Prostate gland (tissue), 2 donors: ENCODE results near the gene FBXL17. TPM values are rescaled to one million over a fixed set of nuclear protein-coding genes. Genes with fewer than 3 reads are reported as not detected.

ENCODE experiments used
- DNase-seq: peaks from one replicate; pipeline ENCODE4 v3.0.0-alpha.2; 2019; ENCODE audit warnings: low spot score
- H3K27ac ChIP-seq, 2 donors: fragments of 200-600 bp; sonication (generic); 2 replicates each; pipeline ENCODE4 v1.5.1; 2017 to 2019
- H3K27me3 ChIP-seq: fragments of 200-600 bp; sonication (generic); replicated peaks from 2 replicates; pipeline ENCODE4 v1.5.1; 2019; ENCODE audit not compliant: insufficient read depth
- H3K36me3 ChIP-seq, 2 donors: fragments of 200-600 bp; sonication (generic); 1 replicate in 1 of 2; 2 replicates in 1 of 2; pipeline versions ENCODE4 v1.5.1 to v1.8.1; 2017 to 2019
- H3K4me1 ChIP-seq: fragments of 200-600 bp; sonication (generic); replicated peaks from 2 replicates; pipeline ENCODE4 v1.5.1; 2019
- H3K4me3 ChIP-seq, 2 donors: fragments of 200-600 bp; sonication (generic); 2 replicates each; pipeline ENCODE4 v1.5.1; 2017 to 2019
- H3K9me3 ChIP-seq: fragments of 200-600 bp; sonication (generic); 2 replicates; pipeline ENCODE4 v1.5.1; 2017
- CTCF ChIP-seq, 4 experiments: fragments of 200-600 bp in 2 of 4; fragments of 450-650 bp in 2 of 4; sonication (generic) in 2 of 4; IDR thresholded peaks; 1 replicate in 3 of 4; 2 replicates in 1 of 4; pipeline ENCODE4 v1.5.1; 2016 to 2019; ENCODE audit warnings: antibody characterized with exemption in 4 of 4, mild to moderate bottlenecking in 2 of 4, moderate library complexity in 2 of 4
- POLR2A ChIP-seq: fragments of 450-650 bp; IDR thresholded peaks from one replicate; pipeline ENCODE4 v1.6.1; 2016; ENCODE audit warnings: antibody characterized with exemption, mild to moderate bottlenecking
- POLR2AphosphoS5 ChIP-seq: sonication (generic); formaldehyde crosslinking; IDR thresholded peaks from one replicate; pipeline ENCODE4 v1.6.1; 2017; ENCODE audit warnings: antibody characterized with exemption
- WGBS: methylation state at CpG from one replicate; pipeline ENCODE4 v1.1.5; 2018; 5-methylcytosine and 5-hydroxymethylcytosine counted together
- intact Hi-C: fragments of 100-400 bp; cut with DNase I; formaldehyde crosslinking; loops from one replicate; pipeline ENCODE4 v1.14.2; 2022
- total RNA-seq, 2 donors: library from RNA; depleted of rRNA; stranded (reverse); fragments of >200 nt; gene quantifications; one replicate each; pipeline ENCODE4 v1.1.0, GENCODE V29; 2016

FBXL17 gene
- total RNA-seq, 2 donors from 2014 or later = 14.8 to 30.4 TPM

GRCh38 chr5:108036482-108036881, 345.4 kb downstream of the FBXL17 start:
- no peak for TF ChIP-seq POLR2A
- no peak for TF ChIP-seq CTCF (IDR thresholded peaks at IDR 0.05)
- TF ChIP-seq POLR2AphosphoS5 = no peak
- Histone ChIP-seq H3K4me3 (no peak overlapping the region), H3K27me3 (no peaks in the 10 kb centered on the region), H3K36me3 (no peaks in the 10 kb centered on the region), H3K4me1 (no peaks in the 10 kb centered on the region), H3K27ac (no peak overlapping the region), H3K9me3 (no peaks in the 10 kb centered on the region)
- DNase-seq = no peak
- intact Hi-C loops = no loop called here
- 70% methylated on average over 7 of the region's 7 CpGs for WGBS

GRCh38 chr5:108028883-108029282, 353.0 kb downstream of the FBXL17 start:
- WGBS = 65% methylated on average over 3 of the region's 3 CpGs
- Histone ChIP-seq H3K4me3 (no peak overlapping the region), H3K27ac (no peak overlapping the region), H3K27me3 (no peaks in the 10 kb centered on the region), H3K9me3 (no peaks in the 10 kb centered on the region), H3K4me1 (no peaks in the 10 kb centered on the region), H3K36me3 (no peaks in the 10 kb centered on the region)
- TF ChIP-seq POLR2A (no peak), CTCF (IDR thresholded peaks at IDR 0.05) (no peak), POLR2AphosphoS5 (no peak)
- intact Hi-C loops = no loop called here
- no peak for DNase-seq

DNA sequence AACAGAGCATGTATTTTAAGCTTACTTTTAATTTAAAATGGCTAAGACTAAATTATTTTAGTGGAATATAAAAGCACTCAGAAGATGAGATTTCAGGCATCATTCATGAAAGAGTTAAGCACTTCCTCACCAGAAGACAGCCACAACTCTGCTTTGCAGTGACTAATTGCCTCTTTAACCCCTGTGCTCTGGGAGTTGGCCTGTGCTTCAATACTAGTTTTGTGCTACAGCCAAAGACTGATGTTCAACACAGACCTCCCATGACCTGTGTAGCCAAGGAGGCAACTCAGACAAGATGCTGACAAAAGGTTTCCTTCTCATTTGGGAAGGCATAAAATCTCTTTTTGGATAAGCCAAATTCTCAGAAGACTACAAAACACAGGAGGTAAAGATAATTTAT, 353.5 kb downstream of the FBXL17 start:
- no peaks in the 10 kb centered on the region for H3K36me3 ChIP-seq
- H3K4me1 ChIP-seq = no peaks in the 10 kb centered on the region
- TF ChIP-seq CTCF (IDR thresholded peaks at IDR 0.05) (no peak), POLR2A (no peak), POLR2AphosphoS5 (no peak)
- no peak overlapping the region for H3K27ac ChIP-seq
- intact Hi-C loops = no loop called here
- DNase-seq = no peak
- H3K4me3 ChIP-seq = no peak overlapping the region
- no peaks in the 10 kb centered on the region for H3K27me3 ChIP-seq
- H3K9me3 ChIP-seq = no peaks in the 10 kb centered on the region

GRCh38 chr5:108025957-108026356, 355.9 kb downstream of the FBXL17 start:
- no peaks in the 10 kb centered on the region for H3K27me3 ChIP-seq
- no peaks in the 10 kb centered on the region for H3K36me3 ChIP-seq
- no peak overlapping the region for H3K4me3 ChIP-seq
- intact Hi-C loops = no loop called here
- TF ChIP-seq CTCF (IDR thresholded peaks at IDR 0.05) = no peak
- TF ChIP-seq POLR2AphosphoS5 = no peak
- no peak for TF ChIP-seq POLR2A
- WGBS = 66% methylated on average over 2 of the region's 2 CpGs
- DNase-seq = no peak
- no peak overlapping the region for H3K27ac ChIP-seq
- no peaks in the 10 kb centered on the region for H3K9me3 ChIP-seq
- H3K4me1 ChIP-seq = no peaks in the 10 kb centered on the region

GRCh38 chr5:108024986-108025385, 356.9 kb downstream of the FBXL17 start:
- intact Hi-C loops = no loop called here
- Histone ChIP-seq H3K27ac (no peak overlapping the region), H3K4me1 (no peaks in the 10 kb centered on the region), H3K36me3 (no peaks in the 10 kb centered on the region), H3K9me3 (no peaks in the 10 kb centered on the region), H3K27me3 (no peaks in the 10 kb centered on the region), H3K4me3 (no peak overlapping the region)
- DNase-seq = no peak
- no peak for TF ChIP-seq POLR2A
- TF ChIP-seq POLR2AphosphoS5 = no peak
- TF ChIP-seq CTCF (IDR thresholded peaks at IDR 0.05) = no peak
- 56% methylated on average over 1 of the region's 1 CpG for WGBS
